HL-60 (cell line): Measurements from ENCODE around the gene IFRD1.

ENCODE experiments used
- DNase-seq, 2 experiments: peaks; one replicate each; pipeline ENCODE4 v3.0.0-alpha.2; 2010 to 2020; ENCODE audit warnings: low read depth in 1 of 2, low spot score in 1 of 2
- H3K27ac ChIP-seq: fragments of 250-450 bp; sonication (Bioruptor Pico); replicated peaks from 2 replicates; pipeline ENCODE4 v1.5.1; 2020; ENCODE audit warnings: mild to moderate bottlenecking, moderate library complexity
- H3K27me3 ChIP-seq: fragments of 250-450 bp; sonication (Bioruptor Pico); 2 replicates; pipeline ENCODE4 v1.5.1; 2021; ENCODE audit warnings: mild to moderate bottlenecking, moderate library complexity; ENCODE audit not compliant: insufficient read depth, poor library complexity, severe bottlenecking
- H3K4me3 ChIP-seq: replicated peaks from 2 replicates; pipeline ENCODE4 v1.5.1; 2011; ENCODE audit warnings: mild to moderate bottlenecking, control low read depth, low read length; ENCODE audit not compliant: insufficient read depth
- GABPA ChIP-seq: IDR thresholded peaks from 2 replicates; pipeline ENCODE4 v1.6.1; 2012; ENCODE audit warnings: low read depth
- POLR2AphosphoS5 ChIP-seq: IDR thresholded peaks from 2 replicates; pipeline ENCODE4 v1.6.1; 2012; ENCODE audit warnings: low read depth
- SPI1 ChIP-seq: IDR thresholded peaks from 2 replicates; pipeline ENCODE4 v1.6.1; 2012; ENCODE audit warnings: low read depth, mild to moderate bottlenecking, borderline replicate concordance
- TF ChIP-seq, protein P1 (sequence below): IDR thresholded peaks from 2 replicates; pipeline ENCODE4 v1.6.1; 2012; ENCODE audit warnings: low read depth; ENCODE audit not compliant: insufficient replicate concordance
- TF ChIP-seq, protein P2 (sequence below): IDR thresholded peaks from one replicate; pipeline ENCODE4 v1.5.1; 2011; ENCODE audit warnings: low read length, control low read depth, inconsistent platforms; ENCODE audit not compliant: insufficient read depth

The IFRD1 gene

DNA sequence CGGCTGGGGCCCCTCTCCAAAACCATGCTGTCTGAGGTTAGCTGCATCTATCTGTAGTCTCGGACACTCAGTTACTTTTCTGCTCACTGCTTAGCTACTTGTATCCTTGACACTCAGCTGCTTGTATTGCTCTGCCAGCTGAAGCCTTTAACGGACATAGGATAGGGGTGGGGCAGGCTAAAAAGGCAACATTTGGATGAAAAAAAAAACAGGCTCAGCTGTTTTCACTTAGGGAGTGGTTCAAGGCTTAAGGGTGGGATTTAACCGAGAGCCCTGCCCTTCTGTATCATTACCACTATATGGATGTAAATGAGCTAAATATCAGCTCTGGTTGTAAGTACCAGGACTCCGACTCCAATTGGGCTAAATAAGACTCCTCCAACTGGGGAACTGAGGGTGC lies 59.1 kb downstream of the IFRD1 start:
- TF ChIP-seq SPI1 (no peak), GABPA (no peak), POLR2AphosphoS5 (no peak)
- TF ChIP-seq, protein P1, sequence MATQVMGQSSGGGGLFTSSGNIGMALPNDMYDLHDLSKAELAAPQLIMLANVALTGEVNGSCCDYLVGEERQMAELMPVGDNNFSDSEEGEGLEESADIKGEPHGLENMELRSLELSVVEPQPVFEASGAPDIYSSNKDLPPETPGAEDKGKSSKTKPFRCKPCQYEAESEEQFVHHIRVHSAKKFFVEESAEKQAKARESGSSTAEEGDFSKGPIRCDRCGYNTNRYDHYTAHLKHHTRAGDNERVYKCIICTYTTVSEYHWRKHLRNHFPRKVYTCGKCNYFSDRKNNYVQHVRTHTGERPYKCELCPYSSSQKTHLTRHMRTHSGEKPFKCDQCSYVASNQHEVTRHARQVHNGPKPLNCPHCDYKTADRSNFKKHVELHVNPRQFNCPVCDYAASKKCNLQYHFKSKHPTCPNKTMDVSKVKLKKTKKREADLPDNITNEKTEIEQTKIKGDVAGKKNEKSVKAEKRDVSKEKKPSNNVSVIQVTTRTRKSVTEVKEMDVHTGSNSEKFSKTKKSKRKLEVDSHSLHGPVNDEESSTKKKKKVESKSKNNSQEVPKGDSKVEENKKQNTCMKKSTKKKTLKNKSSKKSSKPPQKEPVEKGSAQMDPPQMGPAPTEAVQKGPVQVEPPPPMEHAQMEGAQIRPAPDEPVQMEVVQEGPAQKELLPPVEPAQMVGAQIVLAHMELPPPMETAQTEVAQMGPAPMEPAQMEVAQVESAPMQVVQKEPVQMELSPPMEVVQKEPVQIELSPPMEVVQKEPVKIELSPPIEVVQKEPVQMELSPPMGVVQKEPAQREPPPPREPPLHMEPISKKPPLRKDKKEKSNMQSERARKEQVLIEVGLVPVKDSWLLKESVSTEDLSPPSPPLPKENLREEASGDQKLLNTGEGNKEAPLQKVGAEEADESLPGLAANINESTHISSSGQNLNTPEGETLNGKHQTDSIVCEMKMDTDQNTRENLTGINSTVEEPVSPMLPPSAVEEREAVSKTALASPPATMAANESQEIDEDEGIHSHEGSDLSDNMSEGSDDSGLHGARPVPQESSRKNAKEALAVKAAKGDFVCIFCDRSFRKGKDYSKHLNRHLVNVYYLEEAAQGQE: no peak
- TF ChIP-seq, protein P2, sequence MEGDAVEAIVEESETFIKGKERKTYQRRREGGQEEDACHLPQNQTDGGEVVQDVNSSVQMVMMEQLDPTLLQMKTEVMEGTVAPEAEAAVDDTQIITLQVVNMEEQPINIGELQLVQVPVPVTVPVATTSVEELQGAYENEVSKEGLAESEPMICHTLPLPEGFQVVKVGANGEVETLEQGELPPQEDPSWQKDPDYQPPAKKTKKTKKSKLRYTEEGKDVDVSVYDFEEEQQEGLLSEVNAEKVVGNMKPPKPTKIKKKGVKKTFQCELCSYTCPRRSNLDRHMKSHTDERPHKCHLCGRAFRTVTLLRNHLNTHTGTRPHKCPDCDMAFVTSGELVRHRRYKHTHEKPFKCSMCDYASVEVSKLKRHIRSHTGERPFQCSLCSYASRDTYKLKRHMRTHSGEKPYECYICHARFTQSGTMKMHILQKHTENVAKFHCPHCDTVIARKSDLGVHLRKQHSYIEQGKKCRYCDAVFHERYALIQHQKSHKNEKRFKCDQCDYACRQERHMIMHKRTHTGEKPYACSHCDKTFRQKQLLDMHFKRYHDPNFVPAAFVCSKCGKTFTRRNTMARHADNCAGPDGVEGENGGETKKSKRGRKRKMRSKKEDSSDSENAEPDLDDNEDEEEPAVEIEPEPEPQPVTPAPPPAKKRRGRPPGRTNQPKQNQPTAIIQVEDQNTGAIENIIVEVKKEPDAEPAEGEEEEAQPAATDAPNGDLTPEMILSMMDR: no peak
- no peaks in the 10 kb centered on the region for H3K27me3 ChIP-seq
- H3K27ac ChIP-seq: no peak overlapping the region; the same call in 1 of the 2 replicates
- H3K4me3 ChIP-seq: no peak overlapping the region
- DNase-seq: no peak

DNA sequence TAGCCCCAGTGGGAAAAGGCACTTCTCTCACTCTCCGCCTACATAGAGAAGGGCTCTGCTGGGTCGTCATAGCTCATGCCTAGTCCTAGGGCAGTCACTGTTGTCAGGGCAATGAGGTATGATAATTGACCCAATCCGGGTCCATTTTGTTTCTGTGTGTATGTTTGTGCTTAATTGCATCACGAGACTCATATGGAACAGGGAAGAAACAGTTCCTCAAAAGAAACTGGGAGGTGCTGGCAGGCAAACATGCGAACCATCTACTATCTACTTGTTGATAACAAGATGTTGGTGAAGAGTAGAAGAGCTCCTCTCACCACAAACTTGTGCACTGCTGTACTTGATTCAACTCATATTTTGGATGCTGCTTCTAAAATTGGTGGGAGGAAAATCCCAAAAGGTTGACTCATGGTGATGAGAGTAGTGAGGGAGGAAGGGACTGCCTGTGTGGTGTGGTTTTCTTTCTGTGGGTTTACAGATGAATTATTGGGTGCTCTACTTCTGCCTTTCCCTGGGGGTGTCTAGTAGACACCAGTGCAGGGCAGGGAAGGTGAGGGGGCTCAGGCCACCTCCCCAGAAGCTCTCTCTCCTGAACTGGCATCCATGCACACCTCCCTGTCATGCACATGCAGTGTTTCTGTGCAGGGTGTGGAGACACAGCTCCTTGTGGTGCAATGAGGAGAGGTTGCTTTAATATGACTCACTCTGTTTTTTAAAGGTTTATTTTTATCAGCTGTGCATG lies 59.9 kb downstream of the IFRD1 start:
- Histone ChIP-seq H3K4me3 (no peak overlapping the region), H3K27ac (no peak overlapping the region; the same call in 1 of the 2 replicates), H3K27me3 (no peaks in the 10 kb centered on the region)
- TF ChIP-seq, protein P1: no peak
- peak; percentile 81 for TF ChIP-seq SPI1
- peak; percentile 17 to 63 for DNase-seq

DNA sequence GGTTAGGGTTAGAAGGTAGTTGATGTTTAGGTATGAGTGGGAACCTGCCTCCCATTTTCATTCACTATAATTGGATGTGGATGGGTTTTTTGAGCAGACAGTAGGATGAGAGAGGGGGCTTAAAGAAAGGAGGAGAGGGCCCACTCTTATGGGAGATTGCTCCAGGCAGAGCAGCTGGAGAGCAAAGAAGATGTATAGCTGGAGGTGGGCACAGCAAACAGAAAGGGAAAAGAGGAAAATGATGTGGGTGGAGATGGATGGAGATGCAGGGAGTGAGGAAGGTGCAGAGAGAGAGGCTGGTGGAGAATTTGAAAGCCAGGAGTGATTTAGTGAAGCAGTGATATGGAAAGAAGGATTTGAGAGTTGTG lies 60.5 kb downstream of the IFRD1 start:
- H3K27me3 ChIP-seq: no peaks in the 10 kb centered on the region
- H3K4me3 ChIP-seq: no peak overlapping the region
- TF ChIP-seq, protein P2: no peak
- TF ChIP-seq POLR2AphosphoS5 (no peak), GABPA (no peak)
- DNase-seq: no peak
- H3K27ac ChIP-seq: no peak overlapping the region

DNA sequence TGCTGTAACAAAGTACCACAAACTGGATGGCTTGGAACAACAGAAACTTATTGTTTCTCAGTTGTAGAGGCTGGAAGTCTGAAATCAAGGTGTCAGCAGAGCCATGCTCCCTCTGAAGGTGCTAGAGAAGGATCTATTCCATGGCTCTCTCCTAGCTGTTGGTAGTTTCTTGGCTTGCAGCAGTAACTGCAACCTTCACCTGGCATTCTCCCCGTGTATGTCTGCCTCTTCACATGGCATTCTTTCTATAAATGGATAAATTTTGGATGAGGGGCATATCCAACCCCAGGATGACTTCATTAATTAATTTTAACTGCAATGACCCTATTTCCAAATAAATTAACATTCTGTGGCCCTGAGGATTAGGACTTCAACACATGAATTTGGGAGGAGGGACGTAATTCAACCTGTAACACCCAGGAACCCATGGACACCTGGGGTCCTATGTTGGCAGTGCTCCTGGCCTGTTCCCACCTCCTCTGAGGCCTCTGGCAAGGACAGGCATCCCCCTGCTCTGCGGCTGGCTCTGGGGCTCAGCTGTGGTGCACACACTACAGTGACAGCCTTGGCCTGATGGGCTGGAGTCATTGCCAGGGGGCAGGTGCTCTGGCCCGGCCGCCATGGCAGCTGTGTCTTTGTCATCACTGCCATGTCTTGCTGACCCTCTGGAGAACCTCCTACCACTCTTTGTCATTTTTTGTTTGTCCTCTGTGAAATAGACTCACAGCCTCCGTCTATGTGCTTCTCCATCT lies 61.4 kb downstream of the IFRD1 start:
- no peak for DNase-seq
- H3K27ac ChIP-seq: no peak overlapping the region
- no peak for TF ChIP-seq SPI1
- TF ChIP-seq, protein P1: no peak
- no peak for TF ChIP-seq GABPA
- H3K4me3 ChIP-seq: no peak overlapping the region
- no peaks in the 10 kb centered on the region for H3K27me3 ChIP-seq
